HepG2 (cell line): ENCODE data around the gene CD300LF. TPM values are rescaled to one million over a fixed set of nuclear protein-coding genes. Genes with fewer than 3 reads are reported as not detected.
A peak's percentile ranks its signal among the peaks of the same experiment; 100 is the strongest.

Source experiments
- ATAD3A ChIP-seq: sonication (generic); formaldehyde crosslinking; IDR thresholded peaks from 2 replicates; pipeline ENCODE4 v1.4.0; 2020; ENCODE audit warnings: missing genetic modification reagents
- ATF1 ChIP-seq: IDR thresholded peaks from 2 replicates; pipeline ENCODE4 v1.6.1; 2016; ENCODE audit warnings: mild to moderate bottlenecking, control low read depth
- E2F2 ChIP-seq: sonication (generic); formaldehyde crosslinking; IDR thresholded peaks from 2 replicates; pipeline ENCODE4 v1.4.0; 2020; ENCODE audit warnings: missing genetic modification reagents, borderline replicate concordance
- HMGXB4 ChIP-seq, 2 experiments: sonication (generic) in 1 of 2; formaldehyde crosslinking in 1 of 2; IDR thresholded peaks; 2 replicates each; pipeline versions ENCODE4 v1.4.0 to v1.6.1; 2018 to 2020; ENCODE audit warnings: missing genetic modification reagents in 2 of 2, borderline replicate concordance in 1 of 2, low read depth in 1 of 2, mild to moderate bottlenecking in 1 of 2, missing biosample characterization in 1 of 2
- HNRNPLL ChIP-seq: fragments of 200-400 bp; formaldehyde crosslinking; IDR thresholded peaks from 2 replicates; pipeline ENCODE4 v1.6.1; 2017; ENCODE audit warnings: mild to moderate bottlenecking, low read depth, low read length; ENCODE audit not compliant: poor library complexity, severe bottlenecking
- IRF2 ChIP-seq: IDR thresholded peaks from 2 replicates; pipeline ENCODE4 v1.6.1; 2018; ENCODE audit warnings: missing genetic modification reagents, missing compliant biosample characterization
- PRDM15 ChIP-seq: sonication (generic); formaldehyde crosslinking; IDR thresholded peaks from 2 replicates; pipeline ENCODE4 v1.4.0; 2020; ENCODE audit warnings: missing genetic modification reagents
- SPEN ChIP-seq: sonication (generic); formaldehyde crosslinking; IDR thresholded peaks from 2 replicates; pipeline ENCODE4 v1.5.1; 2020; ENCODE audit warnings: low read depth, mild to moderate bottlenecking, missing genetic modification reagents
- SRF ChIP-seq: IDR thresholded peaks from 2 replicates; pipeline ENCODE4 v1.6.1; 2011; ENCODE audit warnings: mild to moderate bottlenecking, low read depth, low read length, moderate library complexity
- U2AF2 ChIP-seq: fragments of 200-400 bp; formaldehyde crosslinking; IDR thresholded peaks from 2 replicates; pipeline ENCODE4 v1.6.1; 2017; ENCODE audit warnings: low read depth, mild to moderate bottlenecking, low read length
- ZFP90 ChIP-seq: sonication (generic); formaldehyde crosslinking; IDR thresholded peaks from 2 replicates; pipeline ENCODE4 v1.8.0; 2022; ENCODE audit warnings: missing genetic modification reagents, mild to moderate bottlenecking, inconsistent platforms, borderline replicate concordance
- ZNF570 ChIP-seq: sonication (generic); formaldehyde crosslinking; IDR thresholded peaks from 2 replicates; pipeline ENCODE4 v1.4.0; 2020; ENCODE audit warnings: mild to moderate bottlenecking, missing genetic modification reagents, borderline replicate concordance
- ZSCAN12 ChIP-seq: sonication (generic); formaldehyde crosslinking; IDR thresholded peaks from 2 replicates; pipeline ENCODE4 v1.9.0; 2021; ENCODE audit warnings: mild to moderate bottlenecking, missing genetic modification reagents
- polyA plus RNA-seq, 8 experiments: library from polyadenylated mRNA; depleted of rRNA in 3 of 8; stranded (reverse) in 7 of 8; unstranded in 1 of 8; fragments of >200 nt; fragmentation: Illumina TruSeq in 4 of 8; extraction: Trizol in 4 of 8; gene quantifications; 2 replicates each; pipeline versions ENCODE4 v1.2.1 to v1.2.3, GENCODE V29; 2011 to 2016; ENCODE audit warnings: low read depth in 4 of 8, missing spikeins in 1 of 8, mixed read lengths in 1 of 8; ENCODE audit not compliant: insufficient read depth in 1 of 8
- total RNA-seq, 5 experiments: library from RNA; depleted of rRNA; stranded (reverse); fragments of >200 nt; fragmentation: Illumina TruSeq; extraction: Trizol; gene quantifications; 2 replicates each; pipeline ENCODE4 v1.2.3, GENCODE V29; 2016; ENCODE audit warnings: low read depth in 1 of 5
- TF ChIP-seq, protein P1 (sequence below): sonication (generic); formaldehyde crosslinking; IDR thresholded peaks from 2 replicates; pipeline ENCODE4 v1.4.0; 2020; ENCODE audit warnings: mild to moderate bottlenecking, missing genetic modification reagents
- TF ChIP-seq, protein P2 (sequence below): fragments of 450-650 bp; IDR thresholded peaks from 2 replicates; pipeline ENCODE4 v1.6.1; 2017

The CD300LF gene
- total and polyA plus RNA-seq, 2 of the 13 experiments (the other 11 are each of a cell fraction or from before 2014, with no cell fraction given), result not detected

GRCh38 chr17:74750327-74751069 lies 37.8 kb upstream of the CD300LF start (continued):
- TF ChIP-seq U2AF2, result no peak
- TF ChIP-seq ZFP90 (CRISPR knock-in tag), result peak; percentile 89; the same call in 1 of the 2 replicates
- TF ChIP-seq ATAD3A, result no peak
- peak; percentile 78 for TF ChIP-seq PRDM15 (CRISPR knock-in tag)
- TF ChIP-seq ATF1 (CRISPR knock-in tag), result no peak
- peak; percentile 82; the same call in 1 of the 2 replicates for TF ChIP-seq ZSCAN12 (CRISPR knock-in tag)
- TF ChIP-seq SPEN, result peak; percentile 82
- TF ChIP-seq IRF2 (CRISPR knock-in tag), result peak; percentile 80
- TF ChIP-seq HMGXB4 (CRISPR knock-in tag; IDR thresholded peaks at IDR 0.05; ENCODE audit: borderline replicate concordance in 1 of 2, low read depth in 1 of 2), result peak in 1 of 2 experiments; percentile 59; a peak in 2 of 4 replicates
- TF ChIP-seq HNRNPLL, result no peak
- TF ChIP-seq, protein P1, sequence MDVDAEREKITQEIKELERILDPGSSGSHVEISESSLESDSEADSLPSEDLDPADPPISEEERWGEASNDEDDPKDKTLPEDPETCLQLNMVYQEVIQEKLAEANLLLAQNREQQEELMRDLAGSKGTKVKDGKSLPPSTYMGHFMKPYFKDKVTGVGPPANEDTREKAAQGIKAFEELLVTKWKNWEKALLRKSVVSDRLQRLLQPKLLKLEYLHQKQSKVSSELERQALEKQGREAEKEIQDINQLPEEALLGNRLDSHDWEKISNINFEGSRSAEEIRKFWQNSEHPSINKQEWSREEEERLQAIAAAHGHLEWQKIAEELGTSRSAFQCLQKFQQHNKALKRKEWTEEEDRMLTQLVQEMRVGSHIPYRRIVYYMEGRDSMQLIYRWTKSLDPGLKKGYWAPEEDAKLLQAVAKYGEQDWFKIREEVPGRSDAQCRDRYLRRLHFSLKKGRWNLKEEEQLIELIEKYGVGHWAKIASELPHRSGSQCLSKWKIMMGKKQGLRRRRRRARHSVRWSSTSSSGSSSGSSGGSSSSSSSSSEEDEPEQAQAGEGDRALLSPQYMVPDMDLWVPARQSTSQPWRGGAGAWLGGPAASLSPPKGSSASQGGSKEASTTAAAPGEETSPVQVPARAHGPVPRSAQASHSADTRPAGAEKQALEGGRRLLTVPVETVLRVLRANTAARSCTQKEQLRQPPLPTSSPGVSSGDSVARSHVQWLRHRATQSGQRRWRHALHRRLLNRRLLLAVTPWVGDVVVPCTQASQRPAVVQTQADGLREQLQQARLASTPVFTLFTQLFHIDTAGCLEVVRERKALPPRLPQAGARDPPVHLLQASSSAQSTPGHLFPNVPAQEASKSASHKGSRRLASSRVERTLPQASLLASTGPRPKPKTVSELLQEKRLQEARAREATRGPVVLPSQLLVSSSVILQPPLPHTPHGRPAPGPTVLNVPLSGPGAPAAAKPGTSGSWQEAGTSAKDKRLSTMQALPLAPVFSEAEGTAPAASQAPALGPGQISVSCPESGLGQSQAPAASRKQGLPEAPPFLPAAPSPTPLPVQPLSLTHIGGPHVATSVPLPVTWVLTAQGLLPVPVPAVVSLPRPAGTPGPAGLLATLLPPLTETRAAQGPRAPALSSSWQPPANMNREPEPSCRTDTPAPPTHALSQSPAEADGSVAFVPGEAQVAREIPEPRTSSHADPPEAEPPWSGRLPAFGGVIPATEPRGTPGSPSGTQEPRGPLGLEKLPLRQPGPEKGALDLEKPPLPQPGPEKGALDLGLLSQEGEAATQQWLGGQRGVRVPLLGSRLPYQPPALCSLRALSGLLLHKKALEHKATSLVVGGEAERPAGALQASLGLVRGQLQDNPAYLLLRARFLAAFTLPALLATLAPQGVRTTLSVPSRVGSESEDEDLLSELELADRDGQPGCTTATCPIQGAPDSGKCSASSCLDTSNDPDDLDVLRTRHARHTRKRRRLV (CRISPR knock-in tag), result no peak; the same call in 1 of the 2 replicates
- TF ChIP-seq E2F2 (CRISPR knock-in tag), result 0 out of 2 replicates have a peak, but pooled peaks have one; percentile 34
- TF ChIP-seq, protein P2, sequence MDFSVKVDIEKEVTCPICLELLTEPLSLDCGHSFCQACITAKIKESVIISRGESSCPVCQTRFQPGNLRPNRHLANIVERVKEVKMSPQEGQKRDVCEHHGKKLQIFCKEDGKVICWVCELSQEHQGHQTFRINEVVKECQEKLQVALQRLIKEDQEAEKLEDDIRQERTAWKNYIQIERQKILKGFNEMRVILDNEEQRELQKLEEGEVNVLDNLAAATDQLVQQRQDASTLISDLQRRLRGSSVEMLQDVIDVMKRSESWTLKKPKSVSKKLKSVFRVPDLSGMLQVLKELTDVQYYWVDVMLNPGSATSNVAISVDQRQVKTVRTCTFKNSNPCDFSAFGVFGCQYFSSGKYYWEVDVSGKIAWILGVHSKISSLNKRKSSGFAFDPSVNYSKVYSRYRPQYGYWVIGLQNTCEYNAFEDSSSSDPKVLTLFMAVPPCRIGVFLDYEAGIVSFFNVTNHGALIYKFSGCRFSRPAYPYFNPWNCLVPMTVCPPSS, result no peak
- no peak for TF ChIP-seq SRF
- TF ChIP-seq ZNF570 (CRISPR knock-in tag), result no peak
